Thymus (tissue), 11 donors: ENCODE data around the gene TMEM120B. TPM values are rescaled to one million over a fixed set of nuclear protein-coding genes. Genes with fewer than 3 reads are reported as not detected.

Experiments used
- DNase-seq, 9 donors: peaks; one replicate each; pipeline ENCODE4 v3.0.0-alpha.2; 2013; ENCODE audit warnings: low spot score in 9 of 9, low read depth in 6 of 9, missing footprints in 1 of 9
- H3K27ac ChIP-seq, 2 donors: one replicate each; pipeline ENCODE4 v1.5.1; 2013; ENCODE audit warnings: control low read depth in 1 of 2, low read depth in 1 of 2, low read length in 1 of 2, mild to moderate bottlenecking in 1 of 2, moderate library complexity in 1 of 2
- H3K27me3 ChIP-seq, 2 donors: one replicate each; pipeline ENCODE4 v1.5.1; 2013; ENCODE audit warnings: low read length in 1 of 2; ENCODE audit not compliant: control insufficient read depth in 2 of 2, insufficient read depth in 1 of 2
- H3K36me3 ChIP-seq, 2 donors: one replicate each; pipeline ENCODE4 v1.5.1; 2013; ENCODE audit warnings: low read length in 1 of 2, mild to moderate bottlenecking in 1 of 2, moderate library complexity in 1 of 2; ENCODE audit not compliant: control insufficient read depth in 2 of 2, insufficient read depth in 2 of 2
- H3K4me1 ChIP-seq, 2 donors: one replicate each; pipeline ENCODE4 v1.5.1; 2013; ENCODE audit warnings: low read length in 2 of 2; ENCODE audit not compliant: control insufficient read depth in 2 of 2, insufficient read depth in 2 of 2
- H3K4me3 ChIP-seq, 2 donors: one replicate each; pipeline ENCODE4 v1.5.1; 2013; ENCODE audit warnings: low read length in 2 of 2, control low read depth in 1 of 2, mild to moderate bottlenecking in 1 of 2
- H3K9me3 ChIP-seq, 2 donors: one replicate each; pipeline ENCODE4 v1.5.1; 2013; ENCODE audit warnings: low read length in 1 of 2, mild to moderate bottlenecking in 1 of 2; ENCODE audit not compliant: control insufficient read depth in 2 of 2, insufficient read depth in 1 of 2
- WGBS: extraction: QIAGEN DNeasy Blood & Tissue Kit; methylation state at CpG from one replicate; pipeline ENCODE4 v1.1.7; 2013; 5-methylcytosine and 5-hydroxymethylcytosine counted together
- polyA plus RNA-seq: library from polyadenylated mRNA; stranded (reverse); fragments of 200-250 nt; gene quantifications from one replicate; pipeline ENCODE4 v1.2.3, GENCODE V29; 2013
- total RNA-seq: library from RNA; stranded (reverse); fragments of 120-200 nt; gene quantifications from one replicate; pipeline ENCODE4 v1.2.4, GENCODE V29; 2013
- donor health status: healthy.

TMEM120B gene
- total and polyA plus RNA-seq, 2 donors = 2.4 to 7.7 TPM

GRCh38 chr12:121806009-121806545, 93.5 kb downstream of the TMEM120B start:
- Histone ChIP-seq H3K9me3 (peaks cover 0 to 4% of the 10 kb centered on the region in 2 donors), H3K27me3 (no peaks in the 10 kb centered on the region), H3K4me1 (peaks cover 27 to 49% of the 10 kb centered on the region in 2 donors), H3K4me3 (peak overlapping the region; percentile 91 to 100), H3K27ac (peak overlapping the region; percentile 69 to 74), H3K36me3 (peaks cover 44 to 53% of the 10 kb centered on the region in 2 donors)
- peak in 1 of 9 donors; percentile 69 for DNase-seq
- WGBS = 8% methylated on average over 16 of the region's 16 CpGs

GRCh38 chr12:121806546-121807423, 94.2 kb downstream of the TMEM120B start:
- Histone ChIP-seq H3K4me1 (peaks cover 33 to 56% of the 10 kb centered on the region in 2 donors), H3K27me3 (no peaks in the 10 kb centered on the region), H3K36me3 (peaks cover 47 to 60% of the 10 kb centered on the region in 2 donors), H3K27ac (peak overlapping the region; percentile 58 to 74), H3K9me3 (peaks cover 0 to 4% of the 10 kb centered on the region in 2 donors), H3K4me3 (peak overlapping the region; percentile 91 to 100)
- 68% methylated on average over 21 of the region's 21 CpGs for WGBS
- peak in 1 of 9 donors; percentile 53 for DNase-seq

GRCh38 chr12:121807642-121808347, 95.2 kb downstream of the TMEM120B start:
- H3K27ac ChIP-seq = peak overlapping the region in 1 of 2 donors; percentile 48
- DNase-seq = peak in 1 of 9 donors; percentile 27
- peaks cover 0 to 4% of the 10 kb centered on the region in 2 donors for H3K9me3 ChIP-seq
- WGBS = 91% methylated on average over 14 of the region's 14 CpGs
- peaks cover 40 to 65% of the 10 kb centered on the region in 2 donors for H3K4me1 ChIP-seq
- H3K36me3 ChIP-seq = peaks cover 52 to 65% of the 10 kb centered on the region in 2 donors
- peak overlapping the region; percentile 12 to 91 for H3K4me3 ChIP-seq
- H3K27me3 ChIP-seq = no peaks in the 10 kb centered on the region

GRCh38 chr12:121808623-121809022, 96.1 kb downstream of the TMEM120B start:
- no peak for DNase-seq
- Histone ChIP-seq H3K27ac (no peak overlapping the region), H3K9me3 (peaks cover 0 to 4% of the 10 kb centered on the region in 2 donors)

GRCh38 chr12:121809712-121810116, 97.2 kb downstream of the TMEM120B start:
- Histone ChIP-seq H3K27me3 (no peaks in the 10 kb centered on the region), H3K27ac (no peak overlapping the region), H3K9me3 (peaks cover 0 to 4% of the 10 kb centered on the region in 2 donors), H3K4me3 (no peak overlapping the region), H3K4me1 (peaks cover 56 to 82% of the 10 kb centered on the region in 2 donors), H3K36me3 (peaks cover 64 to 82% of the 10 kb centered on the region in 2 donors)
- no peak for DNase-seq
- WGBS = 97% methylated on average over 27 of the region's 27 CpGs

More at GRCh38 chr12:121808623-121809022, 96.1 kb downstream of the TMEM120B start:
- Histone ChIP-seq H3K27me3 (no peaks in the 10 kb centered on the region), H3K36me3 (peaks cover 53 to 73% of the 10 kb centered on the region in 2 donors), H3K4me3 (no peak overlapping the region), H3K4me1 (peaks cover 48 to 73% of the 10 kb centered on the region in 2 donors)
- WGBS = 99% methylated on average over 8 of the region's 8 CpGs

GRCh38 chr12:121810234-121810817, 97.8 kb downstream of the TMEM120B start:
- Histone ChIP-seq H3K27me3 (no peaks in the 10 kb centered on the region), H3K36me3 (peaks cover 67 to 88% of the 10 kb centered on the region in 2 donors), H3K27ac (peak overlapping the region in 1 of 2 donors; percentile 73), H3K4me3 (peak overlapping the region in 1 of 2 donors; percentile 89), H3K9me3 (peaks cover 0 to 4% of the 10 kb centered on the region in 2 donors), H3K4me1 (peaks cover 60 to 88% of the 10 kb centered on the region in 2 donors)
- WGBS = 97% methylated on average over 33 of the region's 33 CpGs
- no peak for DNase-seq

- Histone ChIP-seq H3K4me3 (peak overlapping the region; percentile 65 to 89), H3K27ac (peak overlapping the region in 1 of 2 donors; percentile 73), H3K36me3 (peaks cover 67 to 91% of the 10 kb centered on the region in 2 donors), H3K4me1 (peaks cover 66 to 91% of the 10 kb centered on the region in 2 donors), H3K9me3 (peaks cover 0 to 4% of the 10 kb centered on the region in 2 donors), H3K27me3 (no peaks in the 10 kb centered on the region)
- WGBS = 68% methylated on average over 6 of the region's 6 CpGs
- peak in 1 of 9 donors; percentile 27 for DNase-seq
These were observed 98.4 kb downstream of the TMEM120B start for GRCh38 chr12:121810833-121811433.
